Measurements from ENCODE around the gene LIN54.

GRCh38 chr4:82889287-82889686 lies 121.3 kb downstream of the LIN54 start:
- TF ChIP-seq ZNF280B (CRISPR knock-in tag; IDR thresholded peaks at IDR 0.05) (no peak), ZFX (CRISPR knock-in tag; IDR thresholded peaks at IDR 0.05) (no peak), NCOA1 (IDR thresholded peaks at IDR 0.05; ENCODE audit: low read depth) (no peak), ZBTB34 (CRISPR knock-in tag; IDR thresholded peaks at IDR 0.05) (no peak), ZNF121 (CRISPR knock-in tag; conservative IDR thresholded peaks at IDR 0.05) (no peak), DIDO1 (tag; IDR thresholded peaks at IDR 0.05; ENCODE audit: low read depth) (no peak), ZNF316 (IDR thresholded peaks at IDR 0.05) (no peak), CCNT2 (IDR thresholded peaks at IDR 0.05; ENCODE audit: borderline replicate concordance, extremely low read depth, insufficient read length, low read depth, low read length) (no peak), SMC3 (conservative IDR thresholded peaks at IDR 0.05; ENCODE audit: insufficient read depth, low read depth, low read length) (no peak)
- TF ChIP-seq, protein P1, sequence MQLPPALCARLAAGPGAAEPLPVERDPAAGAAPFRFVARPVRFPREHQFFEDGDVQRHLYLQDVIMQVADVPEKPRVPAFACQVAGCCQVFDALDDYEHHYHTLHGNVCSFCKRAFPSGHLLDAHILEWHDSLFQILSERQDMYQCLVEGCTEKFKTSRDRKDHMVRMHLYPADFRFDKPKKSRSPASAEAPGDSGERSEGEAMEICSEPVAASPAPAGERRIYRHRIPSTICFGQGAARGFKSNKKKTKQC (CRISPR knock-in tag; IDR thresholded peaks at IDR 0.05), result no peak
- TF ChIP-seq, protein P2, sequence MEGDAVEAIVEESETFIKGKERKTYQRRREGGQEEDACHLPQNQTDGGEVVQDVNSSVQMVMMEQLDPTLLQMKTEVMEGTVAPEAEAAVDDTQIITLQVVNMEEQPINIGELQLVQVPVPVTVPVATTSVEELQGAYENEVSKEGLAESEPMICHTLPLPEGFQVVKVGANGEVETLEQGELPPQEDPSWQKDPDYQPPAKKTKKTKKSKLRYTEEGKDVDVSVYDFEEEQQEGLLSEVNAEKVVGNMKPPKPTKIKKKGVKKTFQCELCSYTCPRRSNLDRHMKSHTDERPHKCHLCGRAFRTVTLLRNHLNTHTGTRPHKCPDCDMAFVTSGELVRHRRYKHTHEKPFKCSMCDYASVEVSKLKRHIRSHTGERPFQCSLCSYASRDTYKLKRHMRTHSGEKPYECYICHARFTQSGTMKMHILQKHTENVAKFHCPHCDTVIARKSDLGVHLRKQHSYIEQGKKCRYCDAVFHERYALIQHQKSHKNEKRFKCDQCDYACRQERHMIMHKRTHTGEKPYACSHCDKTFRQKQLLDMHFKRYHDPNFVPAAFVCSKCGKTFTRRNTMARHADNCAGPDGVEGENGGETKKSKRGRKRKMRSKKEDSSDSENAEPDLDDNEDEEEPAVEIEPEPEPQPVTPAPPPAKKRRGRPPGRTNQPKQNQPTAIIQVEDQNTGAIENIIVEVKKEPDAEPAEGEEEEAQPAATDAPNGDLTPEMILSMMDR (IDR thresholded peaks at IDR 0.05 in 2 of 3, conservative IDR thresholded peaks at IDR 0.05 in 1 of 3; ENCODE audit: insufficient read depth in 2 of 3, low read depth in 1 of 3, low read length in 3 of 3), result no peak
